Testis (tissue), 2 donors: ENCODE measurements around the gene TOM1L2.

Experiments
- POLR2A ChIP-seq: fragments of 450-650 bp; IDR thresholded peaks from one replicate; pipeline ENCODE4 v1.6.1; 2017; ENCODE audit warnings: antibody characterized with exemption, mild to moderate bottlenecking, moderate library complexity
- TF ChIP-seq, protein P1 (sequence below), 3 experiments: fragments of 450-650 bp in 2 of 3; fragments of 200-600 bp in 1 of 3; sonication (generic) in 1 of 3; IDR thresholded peaks; one replicate each; pipeline ENCODE4 v1.5.1; 2016 to 2019; ENCODE audit warnings: antibody characterized with exemption in 3 of 3, mild to moderate bottlenecking in 2 of 3, moderate library complexity in 1 of 3

DNA sequence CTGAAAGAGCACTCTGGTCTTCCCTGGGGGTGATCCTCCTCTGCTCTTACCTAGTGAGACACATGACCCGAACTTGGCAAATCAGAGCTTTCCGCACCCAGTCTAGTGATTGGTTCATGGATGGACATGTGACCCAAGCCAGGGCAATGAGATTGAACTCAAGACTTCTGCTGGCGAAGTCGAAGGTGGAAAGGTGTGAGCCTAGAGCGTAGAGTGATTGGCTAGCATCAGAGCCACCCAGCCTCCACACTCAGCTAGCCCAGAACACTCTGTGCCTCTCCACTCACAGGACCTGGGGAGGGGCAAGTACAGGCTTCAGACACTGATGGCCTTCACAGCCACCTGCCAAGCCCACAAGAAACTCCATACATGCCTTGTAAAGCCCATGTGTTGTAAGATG lies 49.2 kb upstream of the TOM1L2 start:
- TF ChIP-seq, protein P1, sequence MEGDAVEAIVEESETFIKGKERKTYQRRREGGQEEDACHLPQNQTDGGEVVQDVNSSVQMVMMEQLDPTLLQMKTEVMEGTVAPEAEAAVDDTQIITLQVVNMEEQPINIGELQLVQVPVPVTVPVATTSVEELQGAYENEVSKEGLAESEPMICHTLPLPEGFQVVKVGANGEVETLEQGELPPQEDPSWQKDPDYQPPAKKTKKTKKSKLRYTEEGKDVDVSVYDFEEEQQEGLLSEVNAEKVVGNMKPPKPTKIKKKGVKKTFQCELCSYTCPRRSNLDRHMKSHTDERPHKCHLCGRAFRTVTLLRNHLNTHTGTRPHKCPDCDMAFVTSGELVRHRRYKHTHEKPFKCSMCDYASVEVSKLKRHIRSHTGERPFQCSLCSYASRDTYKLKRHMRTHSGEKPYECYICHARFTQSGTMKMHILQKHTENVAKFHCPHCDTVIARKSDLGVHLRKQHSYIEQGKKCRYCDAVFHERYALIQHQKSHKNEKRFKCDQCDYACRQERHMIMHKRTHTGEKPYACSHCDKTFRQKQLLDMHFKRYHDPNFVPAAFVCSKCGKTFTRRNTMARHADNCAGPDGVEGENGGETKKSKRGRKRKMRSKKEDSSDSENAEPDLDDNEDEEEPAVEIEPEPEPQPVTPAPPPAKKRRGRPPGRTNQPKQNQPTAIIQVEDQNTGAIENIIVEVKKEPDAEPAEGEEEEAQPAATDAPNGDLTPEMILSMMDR (IDR thresholded peaks at IDR 0.05) = no peak
- TF ChIP-seq POLR2A = no peak
